ENCODE measurements around the gene APBA2. TPM values are rescaled to one million over a fixed set of nuclear protein-coding genes. Genes with fewer than 3 reads are reported as not detected.

Gene APBA2
- total and polyA plus RNA-seq, 7 donors, result 0.46 to 10.7 (median 1.5) TPM

- Histone ChIP-seq H3K36me3 (no peaks in the 10 kb centered on the region), H3K9me3 (no peaks in the 10 kb centered on the region), H3K27ac (no peak overlapping the region), H3K27me3 (peaks cover 0 to 9% (median 0%) of the 10 kb centered on the region in 3 donors), H3K4me1 (no peaks in the 10 kb centered on the region), H3K4me3 (no peak overlapping the region)
- WGBS, 2 donors, result 82 to 87% methylated on average over 9 of the region's 9 CpGs
- intact Hi-C loops (cut with DNase I), result no loop called here
- DNase-seq, result peak; percentile 58
- TF ChIP-seq, protein P1, sequence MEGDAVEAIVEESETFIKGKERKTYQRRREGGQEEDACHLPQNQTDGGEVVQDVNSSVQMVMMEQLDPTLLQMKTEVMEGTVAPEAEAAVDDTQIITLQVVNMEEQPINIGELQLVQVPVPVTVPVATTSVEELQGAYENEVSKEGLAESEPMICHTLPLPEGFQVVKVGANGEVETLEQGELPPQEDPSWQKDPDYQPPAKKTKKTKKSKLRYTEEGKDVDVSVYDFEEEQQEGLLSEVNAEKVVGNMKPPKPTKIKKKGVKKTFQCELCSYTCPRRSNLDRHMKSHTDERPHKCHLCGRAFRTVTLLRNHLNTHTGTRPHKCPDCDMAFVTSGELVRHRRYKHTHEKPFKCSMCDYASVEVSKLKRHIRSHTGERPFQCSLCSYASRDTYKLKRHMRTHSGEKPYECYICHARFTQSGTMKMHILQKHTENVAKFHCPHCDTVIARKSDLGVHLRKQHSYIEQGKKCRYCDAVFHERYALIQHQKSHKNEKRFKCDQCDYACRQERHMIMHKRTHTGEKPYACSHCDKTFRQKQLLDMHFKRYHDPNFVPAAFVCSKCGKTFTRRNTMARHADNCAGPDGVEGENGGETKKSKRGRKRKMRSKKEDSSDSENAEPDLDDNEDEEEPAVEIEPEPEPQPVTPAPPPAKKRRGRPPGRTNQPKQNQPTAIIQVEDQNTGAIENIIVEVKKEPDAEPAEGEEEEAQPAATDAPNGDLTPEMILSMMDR (IDR thresholded peaks at IDR 0.05), result no peak
- TF ChIP-seq POLR2AphosphoS5 (IDR thresholded peaks at IDR 0.05) (no peak), POLR2A (IDR thresholded peaks at IDR 0.05) (no peak), EP300 (IDR thresholded peaks at IDR 0.05) (no peak)
Observed at GRCh38 chr15:28913171-28913765, 27.5 kb downstream of the APBA2 start.

DNA sequence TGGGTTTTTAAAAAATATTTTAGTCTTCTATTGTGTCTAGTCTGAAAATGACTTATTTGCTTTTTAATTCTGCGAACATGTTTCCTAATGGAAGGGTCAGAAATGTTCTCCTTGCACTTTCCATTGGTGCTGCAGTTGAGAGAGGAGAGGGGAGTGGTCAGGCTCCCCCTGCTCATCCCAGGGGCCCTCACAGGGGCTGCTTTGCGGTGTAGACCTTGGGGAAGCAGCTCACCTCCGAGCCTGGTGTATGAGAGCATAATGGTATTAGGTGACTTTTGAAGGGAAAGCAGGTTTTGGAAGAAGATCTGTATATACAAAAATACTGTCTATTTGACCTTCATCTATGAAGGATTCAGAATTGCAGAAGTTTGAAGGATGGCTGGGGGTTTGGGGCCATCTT, 28.3 kb downstream of the APBA2 start:
- DNase-seq, result no peak
- no peaks in the 10 kb centered on the region for H3K36me3 ChIP-seq
- intact Hi-C loops (cut with DNase I), result no loop called here
- H3K27me3 ChIP-seq, result peaks cover 0 to 9% (median 0%) of the 10 kb centered on the region in 3 donors
- H3K4me1 ChIP-seq, result no peaks in the 10 kb centered on the region
- H3K4me3 ChIP-seq, result no peak overlapping the region
- H3K27ac ChIP-seq, result no peak overlapping the region
- 69 to 83% methylated on average over 3 of the region's 3 CpGs for WGBS, 2 donors
- TF ChIP-seq POLR2A (IDR thresholded peaks at IDR 0.05) (no peak), POLR2AphosphoS5 (IDR thresholded peaks at IDR 0.05) (no peak), EP300 (IDR thresholded peaks at IDR 0.05) (no peak)
- TF ChIP-seq, protein P1 (IDR thresholded peaks at IDR 0.05), result no peak
- no peaks in the 10 kb centered on the region for H3K9me3 ChIP-seq

GRCh38 chr15:28914483-28915023, 28.8 kb downstream of the APBA2 start:
- intact Hi-C loops (cut with DNase I), result loop anchor here (5.0 kb wide), 1 partner anchor 58 kb away; no protein-coding TSS in a partner anchor
- Histone ChIP-seq H3K27me3 (peaks cover 0 to 9% (median 0%) of the 10 kb centered on the region in 3 donors), H3K9me3 (no peaks in the 10 kb centered on the region), H3K4me3 (no peak overlapping the region), H3K36me3 (no peaks in the 10 kb centered on the region), H3K27ac (no peak overlapping the region), H3K4me1 (no peaks in the 10 kb centered on the region)
- TF ChIP-seq, protein P1 (IDR thresholded peaks at IDR 0.05), result no peak
- TF ChIP-seq POLR2AphosphoS5 (IDR thresholded peaks at IDR 0.05) (no peak), POLR2A (IDR thresholded peaks at IDR 0.05) (no peak), EP300 (IDR thresholded peaks at IDR 0.05) (no peak)
- peak; percentile 59 for DNase-seq
- 70 to 84% methylated on average over 18 of the region's 18 CpGs for WGBS, 2 donors

- Histone ChIP-seq H3K27ac (no peak overlapping the region), H3K9me3 (no peaks in the 10 kb centered on the region), H3K27me3 (peaks cover 0 to 9% (median 0%) of the 10 kb centered on the region in 3 donors), H3K4me3 (no peak overlapping the region), H3K36me3 (no peaks in the 10 kb centered on the region), H3K4me1 (no peaks in the 10 kb centered on the region)
- intact Hi-C loops (cut with DNase I), result loop anchor here (5.0 kb wide), 1 partner anchor 57 kb away; no protein-coding TSS in a partner anchor
- WGBS, 2 donors, result 92 to 94% methylated on average over 3 of the region's 3 CpGs
- DNase-seq, result peak; percentile 27
- TF ChIP-seq, protein P1 (IDR thresholded peaks at IDR 0.05), result no peak
- TF ChIP-seq EP300 (IDR thresholded peaks at IDR 0.05) (no peak), POLR2A (IDR thresholded peaks at IDR 0.05) (no peak), POLR2AphosphoS5 (IDR thresholded peaks at IDR 0.05) (no peak)
Observed at GRCh38 chr15:28915041-28915810, 29.5 kb downstream of the APBA2 start.

Measured in sigmoid colon (tissue), 7 donors.